ENCODE data around the gene CLASP1.

DNA sequence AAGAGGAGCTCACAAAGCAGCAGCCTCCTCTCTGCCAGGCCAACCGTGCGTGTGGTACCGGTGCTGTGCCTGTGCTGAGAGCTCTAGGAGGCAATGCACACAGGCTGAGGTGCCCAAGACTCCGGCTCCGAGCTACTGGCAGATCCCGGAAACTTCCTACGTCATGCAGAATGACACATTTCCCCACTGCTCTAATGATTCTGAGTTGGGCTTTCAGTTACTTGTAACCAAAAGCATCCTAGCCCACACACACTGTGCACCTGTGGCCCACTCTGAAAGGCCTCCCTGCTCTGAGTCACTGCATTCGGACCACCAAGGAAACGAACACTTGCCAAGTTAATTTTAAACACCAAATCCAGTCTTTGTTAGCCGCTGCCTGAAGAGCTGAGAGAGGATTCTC is 127.9 kb downstream of the CLASP1 start:
- TF ChIP-seq, protein P1, sequence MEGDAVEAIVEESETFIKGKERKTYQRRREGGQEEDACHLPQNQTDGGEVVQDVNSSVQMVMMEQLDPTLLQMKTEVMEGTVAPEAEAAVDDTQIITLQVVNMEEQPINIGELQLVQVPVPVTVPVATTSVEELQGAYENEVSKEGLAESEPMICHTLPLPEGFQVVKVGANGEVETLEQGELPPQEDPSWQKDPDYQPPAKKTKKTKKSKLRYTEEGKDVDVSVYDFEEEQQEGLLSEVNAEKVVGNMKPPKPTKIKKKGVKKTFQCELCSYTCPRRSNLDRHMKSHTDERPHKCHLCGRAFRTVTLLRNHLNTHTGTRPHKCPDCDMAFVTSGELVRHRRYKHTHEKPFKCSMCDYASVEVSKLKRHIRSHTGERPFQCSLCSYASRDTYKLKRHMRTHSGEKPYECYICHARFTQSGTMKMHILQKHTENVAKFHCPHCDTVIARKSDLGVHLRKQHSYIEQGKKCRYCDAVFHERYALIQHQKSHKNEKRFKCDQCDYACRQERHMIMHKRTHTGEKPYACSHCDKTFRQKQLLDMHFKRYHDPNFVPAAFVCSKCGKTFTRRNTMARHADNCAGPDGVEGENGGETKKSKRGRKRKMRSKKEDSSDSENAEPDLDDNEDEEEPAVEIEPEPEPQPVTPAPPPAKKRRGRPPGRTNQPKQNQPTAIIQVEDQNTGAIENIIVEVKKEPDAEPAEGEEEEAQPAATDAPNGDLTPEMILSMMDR (optimal IDR thresholded peaks at IDR 0.05 in 1 of 3, IDR thresholded peaks at IDR 0.05 in 1 of 3, conservative IDR thresholded peaks at IDR 0.05 in 1 of 3; ENCODE audit: extremely low read depth in 1 of 3, insufficient read depth in 2 of 3, low read length in 3 of 3) = no peak
- no peak for TF ChIP-seq EZH2 (IDR thresholded peaks at IDR 0.05; ENCODE audit: low read length)

Measured in keratinocyte (primary cell).